SK-N-SH (cell line): ENCODE measurements around the gene NDUFAF5. TPM values are rescaled to one million over a fixed set of nuclear protein-coding genes. Genes with fewer than 3 reads are reported as not detected.

ENCODE experiments used
- CTCF ChIA-PET: fragments of 300-600, 350-600 bp; formaldehyde crosslinking; extraction: SDS; loops from one replicate; lab custom pipeline; 2021; lab: Yijun Ruan, JAX
- POLR2A ChIA-PET: fragments of 350-600 bp; sonication (Branson Sonifier 250); formaldehyde crosslinking; extraction: SDS; loops from one replicate; lab custom pipeline; 2020; ENCODE audit warnings: antibody characterized with exemption, inconsistent platforms; lab: Yijun Ruan, JAX
- DNase-seq: peaks from one replicate; pipeline ENCODE4 v3.0.0; 2012
- H2AFZ ChIP-seq: fragments of 200-600 bp; sonication (generic); 2 replicates; pipeline ENCODE4 v1.8.1; 2016; ENCODE audit warnings: antibody characterized with exemption, mild to moderate bottlenecking, low read depth
- H3F3A ChIP-seq: fragments of 200-600 bp; sonication (generic); replicated peaks from 2 replicates; pipeline ENCODE3; 2016; ENCODE audit warnings: antibody characterized with exemption, mild to moderate bottlenecking; ENCODE audit not compliant: insufficient read depth
- H3K27ac ChIP-seq, 2 experiments: fragments of 200-500 bp in 1 of 2; fragments of 200-600 bp in 1 of 2; sonication (Bioruptor generic) in 1 of 2; sonication (generic), shearing (Covaris generic) in 1 of 2; 2 replicates each; pipeline versions ENCODE4 v1.5.1 to v1.6.1; 2014 to 2016; ENCODE audit warnings: low read depth in 2 of 2, inconsistent platforms in 1 of 2, low read length in 1 of 2, mild to moderate bottlenecking in 1 of 2, mixed read lengths in 1 of 2
- H3K27me3 ChIP-seq: fragments of 200-600 bp; sonication (generic), shearing (Covaris generic); 2 replicates; pipeline ENCODE4 v1.6.1; 2016; ENCODE audit warnings: mixed run types; ENCODE audit not compliant: insufficient read depth
- H3K36me3 ChIP-seq, 2 experiments: fragments of 200-500 bp in 1 of 2; fragments of 200-600 bp in 1 of 2; sonication (Bioruptor generic) in 1 of 2; sonication (generic) in 1 of 2; replicated peaks in 1 of 2; 2 replicates each; pipeline versions ENCODE3 to v1.5.1; 2014 to 2016; ENCODE audit warnings: low read length in 1 of 2, mild to moderate bottlenecking in 1 of 2; ENCODE audit not compliant: insufficient read depth in 2 of 2, control insufficient read depth in 1 of 2
- H3K4me1 ChIP-seq, 2 experiments: fragments of 200-500 bp in 1 of 2; fragments of 200-600 bp in 1 of 2; sonication (Bioruptor generic) in 1 of 2; sonication (generic), shearing (Covaris generic) in 1 of 2; 2 replicates each; pipeline versions ENCODE4 v1.5.1 to v1.6.1; 2014 to 2016; ENCODE audit warnings: low read depth in 1 of 2, low read length in 1 of 2, mixed run types in 1 of 2; ENCODE audit not compliant: insufficient read depth in 2 of 2, control insufficient read depth in 1 of 2
- H3K4me2 ChIP-seq: fragments of 200-600 bp; sonication (generic), shearing (Covaris generic); 2 replicates; pipeline ENCODE4 v1.6.1; 2017; ENCODE audit warnings: mixed run types
- H3K4me3 ChIP-seq, 2 experiments: fragments of 200-500 bp in 1 of 2; fragments of 200-600 bp in 1 of 2; sonication (Bioruptor generic) in 1 of 2; sonication (generic), shearing (Covaris generic) in 1 of 2; 2 replicates each; pipeline versions ENCODE4 v1.5.1 to v1.8.1; 2014 to 2016; ENCODE audit warnings: low read depth in 2 of 2, inconsistent platforms in 1 of 2, low read length in 1 of 2, mild to moderate bottlenecking in 1 of 2, mixed read lengths in 1 of 2, moderate library complexity in 1 of 2
- H3K79me2 ChIP-seq: fragments of 200-600 bp; sonication (generic); 2 replicates; pipeline ENCODE4 v1.8.1; 2017; ENCODE audit warnings: mild to moderate bottlenecking; ENCODE audit not compliant: insufficient read depth
- H3K9ac ChIP-seq: fragments of 200-600 bp; sonication (generic); 2 replicates; pipeline ENCODE4 v1.6.1; 2017; ENCODE audit warnings: mixed run types
- H3K9me2 ChIP-seq: fragments of 200-600 bp; sonication (generic); 2 replicates; pipeline ENCODE4 v1.6.1; 2017; ENCODE audit warnings: mixed run types
- H3K9me3 ChIP-seq: fragments of 200-600 bp; sonication (generic); 2 replicates; pipeline ENCODE4 v1.6.1; 2017; ENCODE audit warnings: mixed run types, mild to moderate bottlenecking, moderate library complexity
- H4K20me1 ChIP-seq: fragments of 200-600 bp; sonication (generic); 2 replicates; pipeline ENCODE4 v1.6.1; 2017; ENCODE audit warnings: mild to moderate bottlenecking, mixed run types; ENCODE audit not compliant: insufficient read depth
- EP300 ChIP-seq, 2 experiments: IDR thresholded peaks; 2 replicates each; pipeline versions ENCODE4 v1.4.0 to v1.6.1; 2012; ENCODE audit warnings: borderline replicate concordance in 1 of 2, low read depth in 1 of 2, low read length in 1 of 2
- EZH2phosphoT487 ChIP-seq: fragments of 200-600 bp; sonication (generic); IDR thresholded peaks from 2 replicates; pipeline ENCODE4 v1.6.1; 2017; ENCODE audit warnings: low read depth, mixed run types, mild to moderate bottlenecking, antibody characterized with exemption, moderate library complexity, borderline replicate concordance
- FOXM1 ChIP-seq: IDR thresholded peaks from 2 replicates; pipeline ENCODE4 v1.4.0; 2012; ENCODE audit warnings: low read depth, mild to moderate bottlenecking
- GATA2 ChIP-seq: sonication (generic); formaldehyde crosslinking; IDR thresholded peaks from 2 replicates; pipeline ENCODE4 v1.5.0; 2020; ENCODE audit warnings: mild to moderate bottlenecking, missing genetic modification reagents
- MEF2A ChIP-seq: IDR thresholded peaks from 2 replicates; pipeline ENCODE4 v1.4.0; 2012; ENCODE audit warnings: low read depth, borderline replicate concordance
- NFIC ChIP-seq: IDR thresholded peaks from 2 replicates; pipeline ENCODE4 v1.4.0; 2012; ENCODE audit warnings: borderline replicate concordance
- PBX3 ChIP-seq: IDR thresholded peaks from 2 replicates; pipeline ENCODE4; 2012
- RCOR1 ChIP-seq: fragments of 150-350 bp; IDR thresholded peaks from 2 replicates; pipeline ENCODE4 v1.6.1; 2017; ENCODE audit warnings: antibody characterized with exemption, low read length
- TAF1 ChIP-seq: IDR thresholded peaks from 2 replicates; pipeline ENCODE4 v1.6.1; 2012; ENCODE audit warnings: low read depth, mild to moderate bottlenecking, low read length, moderate library complexity, borderline replicate concordance
- TEAD4 ChIP-seq: IDR thresholded peaks from 2 replicates; pipeline ENCODE4 v1.4.0; 2012; ENCODE audit warnings: mild to moderate bottlenecking, borderline replicate concordance; ENCODE audit not compliant: insufficient read depth
- YY1 ChIP-seq: IDR thresholded peaks from 2 replicates; pipeline ENCODE4 v1.4.0; 2012; ENCODE audit warnings: low read depth, mild to moderate bottlenecking
- WGBS: methylation state at CpG from one replicate; pipeline ENCODE4 v1.1.6; 2017; ENCODE audit warnings: low lambda C conversion rate; 5-methylcytosine and 5-hydroxymethylcytosine counted together
- polyA plus RNA-seq, 3 experiments: library from polyadenylated mRNA; depleted of rRNA; stranded (reverse); fragments of >200 nt; gene quantifications; 2 replicates each; pipeline ENCODE4 v1.2.3, GENCODE V29; 2012
- TF ChIP-seq, protein P1 (sequence below): fragments of 150-350 bp; IDR thresholded peaks from 2 replicates; pipeline ENCODE4 v1.6.1; 2017; ENCODE audit warnings: antibody characterized with exemption, low read length, low read depth, borderline replicate concordance
- TF ChIP-seq, protein P2 (sequence below): IDR thresholded peaks from 2 replicates; pipeline ENCODE4 v1.6.1; 2012; ENCODE audit warnings: mild to moderate bottlenecking, low read depth, low read length, moderate library complexity
- TF ChIP-seq, protein P3 (sequence below): fragments of 200-600 bp; sonication (generic); IDR thresholded peaks from 2 replicates; pipeline ENCODE4 v1.6.1; 2017; ENCODE audit warnings: antibody characterized with exemption, mild to moderate bottlenecking, moderate library complexity

NDUFAF5 gene
- polyA plus RNA-seq, 1 of the 3 experiments (the other 2 are of a cell fraction), result 8.0 TPM

GRCh38 chr20:13793001-13793400, 8.2 kb downstream of the NDUFAF5 start:
- no peak overlapping the region for H3K4me2 ChIP-seq
- H3K9ac ChIP-seq, result no peak overlapping the region
- H3K4me3 ChIP-seq, result no peak overlapping the region
- H3K4me1 ChIP-seq, result no peaks in the 10 kb centered on the region; a peak in 1 of 4 replicates
- H4K20me1 ChIP-seq, result peaks cover 3% of the 10 kb centered on the region; the same call in 1 of the 2 replicates
- TF ChIP-seq GATA2 (CRISPR knock-in tag), result no peak
- TF ChIP-seq FOXM1, result no peak
- no peak for TF ChIP-seq NFIC
- TF ChIP-seq TEAD4, result no peak
- no peak for TF ChIP-seq EP300 (IDR thresholded peaks at IDR 0.05; ENCODE audit: borderline replicate concordance in 1 of 2, low read depth in 1 of 2, low read length in 1 of 2)
- TF ChIP-seq, protein P1, sequence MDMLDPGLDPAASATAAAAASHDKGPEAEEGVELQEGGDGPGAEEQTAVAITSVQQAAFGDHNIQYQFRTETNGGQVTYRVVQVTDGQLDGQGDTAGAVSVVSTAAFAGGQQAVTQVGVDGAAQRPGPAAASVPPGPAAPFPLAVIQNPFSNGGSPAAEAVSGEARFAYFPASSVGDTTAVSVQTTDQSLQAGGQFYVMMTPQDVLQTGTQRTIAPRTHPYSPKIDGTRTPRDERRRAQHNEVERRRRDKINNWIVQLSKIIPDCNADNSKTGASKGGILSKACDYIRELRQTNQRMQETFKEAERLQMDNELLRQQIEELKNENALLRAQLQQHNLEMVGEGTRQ, result no peak
- TF ChIP-seq, protein P2, sequence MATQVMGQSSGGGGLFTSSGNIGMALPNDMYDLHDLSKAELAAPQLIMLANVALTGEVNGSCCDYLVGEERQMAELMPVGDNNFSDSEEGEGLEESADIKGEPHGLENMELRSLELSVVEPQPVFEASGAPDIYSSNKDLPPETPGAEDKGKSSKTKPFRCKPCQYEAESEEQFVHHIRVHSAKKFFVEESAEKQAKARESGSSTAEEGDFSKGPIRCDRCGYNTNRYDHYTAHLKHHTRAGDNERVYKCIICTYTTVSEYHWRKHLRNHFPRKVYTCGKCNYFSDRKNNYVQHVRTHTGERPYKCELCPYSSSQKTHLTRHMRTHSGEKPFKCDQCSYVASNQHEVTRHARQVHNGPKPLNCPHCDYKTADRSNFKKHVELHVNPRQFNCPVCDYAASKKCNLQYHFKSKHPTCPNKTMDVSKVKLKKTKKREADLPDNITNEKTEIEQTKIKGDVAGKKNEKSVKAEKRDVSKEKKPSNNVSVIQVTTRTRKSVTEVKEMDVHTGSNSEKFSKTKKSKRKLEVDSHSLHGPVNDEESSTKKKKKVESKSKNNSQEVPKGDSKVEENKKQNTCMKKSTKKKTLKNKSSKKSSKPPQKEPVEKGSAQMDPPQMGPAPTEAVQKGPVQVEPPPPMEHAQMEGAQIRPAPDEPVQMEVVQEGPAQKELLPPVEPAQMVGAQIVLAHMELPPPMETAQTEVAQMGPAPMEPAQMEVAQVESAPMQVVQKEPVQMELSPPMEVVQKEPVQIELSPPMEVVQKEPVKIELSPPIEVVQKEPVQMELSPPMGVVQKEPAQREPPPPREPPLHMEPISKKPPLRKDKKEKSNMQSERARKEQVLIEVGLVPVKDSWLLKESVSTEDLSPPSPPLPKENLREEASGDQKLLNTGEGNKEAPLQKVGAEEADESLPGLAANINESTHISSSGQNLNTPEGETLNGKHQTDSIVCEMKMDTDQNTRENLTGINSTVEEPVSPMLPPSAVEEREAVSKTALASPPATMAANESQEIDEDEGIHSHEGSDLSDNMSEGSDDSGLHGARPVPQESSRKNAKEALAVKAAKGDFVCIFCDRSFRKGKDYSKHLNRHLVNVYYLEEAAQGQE, result no peak
- TF ChIP-seq TAF1, result no peak
- TF ChIP-seq YY1, result no peak
- CTCF ChIA-PET, result interaction anchor here (1.1 to 1.5 kb wide), 2 partner anchors 246 to 674 kb away, joined by 4 read pairs; no protein-coding TSS in a partner anchor
- DNase-seq, result no peak
- no peak overlapping the region for H3K27ac ChIP-seq
- H3K27me3 ChIP-seq, result no peaks in the 10 kb centered on the region
- H2AFZ ChIP-seq, result no peak overlapping the region
- no peaks in the 10 kb centered on the region for H3K9me3 ChIP-seq
- no peaks in the 10 kb centered on the region for H3K9me2 ChIP-seq
- 100% methylated on average over 1 of the region's 1 CpG for WGBS
- peaks cover 25% of the 10 kb centered on the region for H3K79me2 ChIP-seq
- peaks cover 6% of the 10 kb centered on the region for H3F3A ChIP-seq
- peaks cover 82 to 83% of the 10 kb centered on the region in 2 experiments for H3K36me3 ChIP-seq
- POLR2A ChIA-PET, result no interaction called here

- Histone ChIP-seq H3F3A (no peaks in the 10 kb centered on the region), H4K20me1 (no peaks in the 10 kb centered on the region), H3K4me2 (no peak overlapping the region), H3K79me2 (peaks cover 16% of the 10 kb centered on the region; the same call in 1 of the 2 replicates), H3K27me3 (no peaks in the 10 kb centered on the region), H3K4me1 (no peaks in the 10 kb centered on the region; a peak in 1 of 4 replicates), H3K36me3 (peaks cover 83 to 84% of the 10 kb centered on the region in 2 experiments), H3K27ac (no peak overlapping the region), H3K9me3 (no peaks in the 10 kb centered on the region), H2AFZ (no peak overlapping the region), H3K9me2 (no peaks in the 10 kb centered on the region), H3K9ac (no peak overlapping the region), H3K4me3 (no peak overlapping the region)
- ChIA-PET CTCF (interaction anchor here (1.0 kb wide), 1 partner anchor 22 kb away, joined by 3 read pairs; no protein-coding TSS in a partner anchor), POLR2A (no interaction called here)
- DNase-seq, result no peak
- 89% methylated on average over 6 of the region's 6 CpGs for WGBS
- TF ChIP-seq PBX3, result no peak
- TF ChIP-seq EP300 (IDR thresholded peaks at IDR 0.05; ENCODE audit: borderline replicate concordance in 1 of 2, low read depth in 1 of 2, low read length in 1 of 2), result no peak
- TF ChIP-seq, protein P3, sequence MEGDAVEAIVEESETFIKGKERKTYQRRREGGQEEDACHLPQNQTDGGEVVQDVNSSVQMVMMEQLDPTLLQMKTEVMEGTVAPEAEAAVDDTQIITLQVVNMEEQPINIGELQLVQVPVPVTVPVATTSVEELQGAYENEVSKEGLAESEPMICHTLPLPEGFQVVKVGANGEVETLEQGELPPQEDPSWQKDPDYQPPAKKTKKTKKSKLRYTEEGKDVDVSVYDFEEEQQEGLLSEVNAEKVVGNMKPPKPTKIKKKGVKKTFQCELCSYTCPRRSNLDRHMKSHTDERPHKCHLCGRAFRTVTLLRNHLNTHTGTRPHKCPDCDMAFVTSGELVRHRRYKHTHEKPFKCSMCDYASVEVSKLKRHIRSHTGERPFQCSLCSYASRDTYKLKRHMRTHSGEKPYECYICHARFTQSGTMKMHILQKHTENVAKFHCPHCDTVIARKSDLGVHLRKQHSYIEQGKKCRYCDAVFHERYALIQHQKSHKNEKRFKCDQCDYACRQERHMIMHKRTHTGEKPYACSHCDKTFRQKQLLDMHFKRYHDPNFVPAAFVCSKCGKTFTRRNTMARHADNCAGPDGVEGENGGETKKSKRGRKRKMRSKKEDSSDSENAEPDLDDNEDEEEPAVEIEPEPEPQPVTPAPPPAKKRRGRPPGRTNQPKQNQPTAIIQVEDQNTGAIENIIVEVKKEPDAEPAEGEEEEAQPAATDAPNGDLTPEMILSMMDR, result no peak
- no peak for TF ChIP-seq RCOR1
- TF ChIP-seq, protein P2, result no peak
- TF ChIP-seq EZH2phosphoT487, result no peak
- TF ChIP-seq MEF2A, result no peak
Measured at GRCh38 chr20:13794667-13795066, 9.8 kb downstream of the NDUFAF5 start.
